SHP77 (cell line): Measurements from ENCODE around the gene LYSET.
"Not testable (repeated sequence)": the region's sequence is repeated elsewhere in the genome, so short reads cannot be mapped to it uniquely, and the experiment has no call there.

Experiments
- DNase-seq, 2 experiments: peaks; one replicate each; lab custom pipeline; 2025; lab: John Stamatoyannopoulos, UW

Gene LYSET

GRCh38 chr14:93223565-93223964, 38.4 kb downstream of the LYSET start:
- DNase-seq = no peak

GRCh38 chr14:93228550-93228949, 43.4 kb downstream of the LYSET start:
- DNase-seq = no peak

- DNase-seq = no peak
These were observed 45.4 kb downstream of the LYSET start for GRCh38 chr14:93230539-93230938.

GRCh38 chr14:93231129-93231979, 46.2 kb downstream of the LYSET start:
- peak; percentile 2 to 43 for DNase-seq

GRCh38 chr14:93232159-93232558, 47.0 kb downstream of the LYSET start:
- DNase-seq = no peak

GRCh38 chr14:93233078-93233477, 48.0 kb downstream of the LYSET start:
- DNase-seq = not testable (repeated sequence)

GRCh38 chr14:93234798-93235197, 49.7 kb downstream of the LYSET start:
- no peak for DNase-seq
